ENCODE data around the gene SLBP. TPM values are rescaled to one million over a fixed set of nuclear protein-coding genes. Genes with fewer than 3 reads are reported as not detected.
A peak's percentile ranks its signal among the peaks of the same experiment; 100 is the strongest.

Gene SLBP
- polyA plus RNA-seq, 1 experiment = 72.0 TPM

DNA sequence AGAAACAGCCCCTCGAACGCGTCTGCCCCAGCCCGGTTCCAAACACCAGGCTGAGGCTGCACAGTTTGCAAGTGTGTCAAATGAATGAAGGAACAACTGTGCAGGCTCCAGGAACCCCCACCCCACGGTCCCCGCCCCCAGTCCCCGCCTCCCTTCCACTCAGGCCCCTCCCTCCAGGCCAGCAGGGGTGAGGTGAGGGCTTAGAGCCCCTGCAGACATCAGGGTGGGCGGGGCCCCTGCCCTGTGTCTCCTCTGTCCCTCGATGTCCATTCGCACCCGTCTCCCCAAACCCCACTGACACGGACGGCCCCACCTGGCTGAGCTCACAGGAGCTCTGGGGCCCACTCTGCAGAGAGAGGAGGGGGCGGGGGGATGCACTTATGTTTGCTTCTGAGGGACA is 37.7 kb upstream of the SLBP start:
- Histone ChIP-seq H3K27me3 (ENCODE audit: control insufficient read depth, insufficient read depth, low read length) (no peaks in the 10 kb centered on the region), H3K9me3 (ENCODE audit: control insufficient read depth, insufficient read depth, low read length) (no peaks in the 10 kb centered on the region; the same call in 1 of the 2 replicates), H3K4me3 (ENCODE audit: low read depth, low read length) (no peak overlapping the region), H3K27ac (ENCODE audit: low read depth, low read length) (no peak overlapping the region)
- ChIA-PET CTCF (no interaction called here), POLR2A (interaction anchor here (0.6 kb wide), 1 partner anchor 19 kb away, joined by 3 read pairs; no protein-coding TSS in a partner anchor)
- no peak for TF ChIP-seq CTCF (IDR thresholded peaks at IDR 0.05; ENCODE audit: low read depth, low read length)
- no peak for DNase-seq (ENCODE audit: low read depth, low spot score)

DNA sequence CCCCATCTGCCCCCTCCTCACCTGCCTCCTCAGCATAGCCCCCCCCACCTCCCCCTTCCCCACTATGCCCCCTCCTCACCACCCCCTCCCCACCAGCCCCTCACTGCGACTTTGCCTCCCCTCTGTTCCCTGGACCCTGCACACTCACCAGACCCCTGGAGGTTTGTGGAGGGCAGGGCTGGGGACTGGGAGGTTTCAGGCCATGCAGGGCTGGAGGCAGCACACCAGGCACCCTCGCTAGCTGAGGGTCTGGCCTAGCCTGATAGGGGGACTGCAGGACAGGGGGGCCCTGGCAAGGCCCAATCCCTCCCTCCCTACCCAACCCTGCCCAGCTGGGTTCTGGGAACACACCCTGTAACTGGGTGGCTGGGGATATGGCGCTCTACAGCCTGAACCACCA is 37.3 kb upstream of the SLBP start:
- POLR2A ChIA-PET = interaction anchor here (0.6 kb wide), 1 partner anchor 20 kb away, joined by 3 read pairs; no protein-coding TSS in a partner anchor
- Histone ChIP-seq H3K4me3 (ENCODE audit: low read depth, low read length) (no peak overlapping the region), H3K9me3 (ENCODE audit: control insufficient read depth, insufficient read depth, low read length) (no peaks in the 10 kb centered on the region; the same call in 1 of the 2 replicates), H3K27me3 (ENCODE audit: control insufficient read depth, insufficient read depth, low read length) (no peaks in the 10 kb centered on the region), H3K27ac (ENCODE audit: low read depth, low read length) (no peak overlapping the region)
- CTCF ChIA-PET = interaction anchor here (1.2 to 3.1 kb wide), 2 partner anchors 149 to 161 kb away, joined by 9 to 28 read pairs; no protein-coding TSS in a partner anchor
- DNase-seq (ENCODE audit: low read depth, low spot score) = no peak
- TF ChIP-seq CTCF (IDR thresholded peaks at IDR 0.05; ENCODE audit: low read depth, low read length) = no peak

GRCh38 chr4:1748465-1748995 is 36.4 kb upstream of the SLBP start:
- Histone ChIP-seq H3K9me3 (ENCODE audit: control insufficient read depth, insufficient read depth, low read length) (no peaks in the 10 kb centered on the region; the same call in 1 of the 2 replicates), H3K27me3 (ENCODE audit: control insufficient read depth, insufficient read depth, low read length) (no peaks in the 10 kb centered on the region), H3K27ac (ENCODE audit: low read depth, low read length) (no peak overlapping the region), H3K4me3 (ENCODE audit: low read depth, low read length) (no peak overlapping the region; the same call in 1 of the 2 replicates)
- peak; percentile 73 for TF ChIP-seq CTCF (IDR thresholded peaks at IDR 0.05; ENCODE audit: low read depth, low read length)
- ChIA-PET POLR2A (interaction anchor here (0.8 kb wide), 1 partner anchor 94 kb away, joined by 3 read pairs; no protein-coding TSS in a partner anchor), CTCF (interaction anchor here (0.5 to 3.1 kb wide), 19 partner anchors 12 to 210 kb away, joined by 3 to 33 read pairs (median 4); no protein-coding TSS in a partner anchor)
- no peak for DNase-seq (ENCODE audit: low read depth, low spot score)

DNA sequence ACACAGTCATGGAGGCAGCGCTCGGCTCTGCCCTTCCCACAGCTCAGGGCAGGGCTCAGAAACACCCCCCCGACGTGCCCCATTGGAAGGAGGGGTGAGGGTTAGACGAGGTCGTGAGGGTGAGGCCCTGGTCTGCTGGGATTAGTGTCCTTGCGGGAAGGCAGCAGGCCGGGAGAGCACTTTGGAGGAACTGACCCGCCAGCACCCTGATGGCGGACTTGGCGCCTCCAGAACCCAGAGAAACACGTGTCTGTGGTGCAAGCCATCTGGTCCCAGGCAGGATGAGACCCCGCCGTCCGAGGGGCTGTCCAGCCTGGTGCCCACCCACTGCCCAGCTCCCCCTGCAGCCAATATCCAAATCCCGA is 35.5 kb upstream of the SLBP start:
- ChIA-PET CTCF (interaction anchor here (0.6 to 3.1 kb wide), 14 partner anchors 11 to 211 kb away, joined by 3 to 33 read pairs (median 6); no protein-coding TSS in a partner anchor), POLR2A (no interaction called here)
- Histone ChIP-seq H3K9me3 (ENCODE audit: control insufficient read depth, insufficient read depth, low read length) (no peaks in the 10 kb centered on the region; the same call in 1 of the 2 replicates), H3K27me3 (ENCODE audit: control insufficient read depth, insufficient read depth, low read length) (no peaks in the 10 kb centered on the region), H3K4me3 (ENCODE audit: low read depth, low read length) (no peak overlapping the region), H3K27ac (ENCODE audit: low read depth, low read length) (no peak overlapping the region)
- TF ChIP-seq CTCF (IDR thresholded peaks at IDR 0.05; ENCODE audit: low read depth, low read length) = no peak
- DNase-seq (ENCODE audit: low read depth, low spot score) = no peak

DNA sequence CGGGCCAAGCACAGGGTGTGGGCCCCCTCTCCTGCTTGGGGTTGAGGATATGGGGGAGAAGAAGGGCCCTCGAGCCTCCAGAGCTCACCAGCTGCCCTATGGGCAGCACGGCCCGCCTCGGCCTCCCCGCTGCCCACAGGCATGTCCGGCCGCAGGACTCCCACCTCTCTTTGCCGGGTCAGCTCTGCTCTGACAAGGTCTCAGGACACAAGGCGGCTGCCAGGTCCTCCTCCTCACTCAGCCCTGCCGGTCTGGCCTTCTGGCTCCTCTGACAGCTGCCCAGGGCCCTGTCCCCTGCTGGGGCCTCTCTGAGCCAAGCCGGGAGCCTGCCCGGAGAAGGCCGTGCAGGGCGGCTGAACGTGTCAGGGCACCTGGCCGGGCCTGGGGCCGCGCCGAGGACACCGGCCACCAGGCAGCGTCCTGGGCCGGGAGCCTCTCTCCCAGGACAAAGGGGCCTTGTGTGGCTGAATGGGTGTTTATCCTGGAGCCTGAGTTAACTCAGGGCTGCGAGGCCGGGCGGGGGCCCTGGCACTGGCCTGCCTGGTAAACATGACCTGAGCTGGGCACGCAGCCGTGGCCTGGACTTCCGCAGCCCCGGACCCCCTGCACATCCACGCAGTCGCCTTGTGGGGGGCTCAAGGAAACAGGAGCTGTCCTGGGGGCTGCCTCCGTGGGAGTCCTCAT is 34.9 kb upstream of the SLBP start:
- ChIA-PET POLR2A (no interaction called here), CTCF (interaction anchor here (0.5 to 3.1 kb wide), 13 partner anchors 11 to 212 kb away, joined by 3 to 33 read pairs (median 5); no protein-coding TSS in a partner anchor)
- Histone ChIP-seq H3K27ac (ENCODE audit: low read depth, low read length) (no peak overlapping the region), H3K4me3 (ENCODE audit: low read depth, low read length) (no peak overlapping the region), H3K9me3 (ENCODE audit: control insufficient read depth, insufficient read depth, low read length) (no peaks in the 10 kb centered on the region; the same call in 1 of the 2 replicates), H3K27me3 (ENCODE audit: control insufficient read depth, insufficient read depth, low read length) (no peaks in the 10 kb centered on the region)
- DNase-seq (ENCODE audit: low read depth, low spot score) = no peak
- no peak for TF ChIP-seq CTCF (IDR thresholded peaks at IDR 0.05; ENCODE audit: low read depth, low read length)
